WTC11 (cell line): ENCODE measurements around the gene STK32C. TPM values are rescaled to one million over a fixed set of nuclear protein-coding genes. Genes with fewer than 3 reads are reported as not detected.

ENCODE experiments used
- ATAC-seq: fragments of 200-7000 bp; cut with Tn5 transposase; 2 replicates; pipeline ENCODE4 v1.10.0; 2021; ENCODE audit warnings: mild to moderate bottlenecking, moderate library complexity
- CTCF ChIA-PET: fragments of 300-600 bp; sonication (Branson Sonifier 250); formaldehyde crosslinking; loops from one replicate; lab custom pipeline; 2021; ENCODE audit warnings: antibody characterized with exemption; lab: Charles Lee
- POLR2A ChIA-PET: fragments of 350-600 bp; sonication (Branson Sonifier 250); formaldehyde crosslinking; loops from one replicate; lab custom pipeline; 2021; ENCODE audit warnings: antibody characterized with exemption; lab: Charles Lee
- DNase-seq: peaks from one replicate; pipeline ENCODE4 v3.0.0; 2021; ENCODE audit warnings: low spot score
- H3K27ac Mint-ChIP-seq: 2 replicates; pipeline ENCODE4 v1.8.0; 2021; ENCODE audit warnings: mixed read lengths
- H3K27me3 Mint-ChIP-seq: 2 replicates; pipeline ENCODE4 v1.8.0; 2021; ENCODE audit warnings: low read depth, mild to moderate bottlenecking, moderate library complexity, mixed read lengths
- H3K36me3 Mint-ChIP-seq: 2 replicates; pipeline ENCODE4 v1.8.0; 2021; ENCODE audit warnings: mixed read lengths
- H3K4me1 Mint-ChIP-seq: 2 replicates; pipeline ENCODE4 v1.8.0; 2022; ENCODE audit warnings: mixed read lengths
- H3K4me3 Mint-ChIP-seq: 2 replicates; pipeline ENCODE4 v1.8.0; 2021; ENCODE audit warnings: mild to moderate bottlenecking, moderate library complexity, mixed read lengths
- H3K9me3 Mint-ChIP-seq: 2 replicates; pipeline ENCODE4 v1.8.0; 2021; ENCODE audit warnings: mixed read lengths
- ARID4B ChIP-seq: sonication (generic); formaldehyde crosslinking; IDR thresholded peaks from 2 replicates; pipeline ENCODE4 v1.8.0; 2023; ENCODE audit warnings: missing genetic modification reagents, mild to moderate bottlenecking, borderline replicate concordance
- ATF2 ChIP-seq: sonication (generic); formaldehyde crosslinking; IDR thresholded peaks from 2 replicates; pipeline ENCODE4 v1.8.1; 2022; ENCODE audit warnings: low read depth, missing genetic modification reagents, borderline replicate concordance
- E2F5 ChIP-seq: sonication (generic); formaldehyde crosslinking; IDR thresholded peaks from 2 replicates; pipeline ENCODE4 v1.8.1; 2022; ENCODE audit warnings: mild to moderate bottlenecking, moderate library complexity, missing genetic modification reagents
- EMX1 ChIP-seq: fragments of 250-450 bp; sonication (Bioruptor Pico); IDR thresholded peaks from 2 replicates; pipeline ENCODE4 v1.8.0; 2021; ENCODE audit warnings: mild to moderate bottlenecking
- ETV6 ChIP-seq: sonication (generic); formaldehyde crosslinking; IDR thresholded peaks from 2 replicates; pipeline ENCODE4 v1.8.1; 2022; ENCODE audit warnings: mild to moderate bottlenecking, missing genetic modification reagents
- FOXK1 ChIP-seq: sonication (generic); formaldehyde crosslinking; IDR thresholded peaks from 2 replicates; pipeline ENCODE4 v1.8.0; 2022; ENCODE audit warnings: mild to moderate bottlenecking, moderate library complexity, missing genetic modification reagents
- MAX ChIP-seq: sonication (generic); formaldehyde crosslinking; IDR thresholded peaks from 2 replicates; pipeline ENCODE4 v1.8.0; 2022; ENCODE audit warnings: mild to moderate bottlenecking, missing genetic modification reagents
- MXD4 ChIP-seq: fragments of 250-450 bp; sonication (Bioruptor Pico); IDR thresholded peaks from 2 replicates; pipeline ENCODE4 v1.8.0; 2021; ENCODE audit warnings: mild to moderate bottlenecking, moderate library complexity, borderline replicate concordance
- MYBL2 ChIP-seq: sonication (generic); formaldehyde crosslinking; IDR thresholded peaks from 2 replicates; pipeline ENCODE4 v1.8.1; 2023; ENCODE audit warnings: mild to moderate bottlenecking, moderate library complexity, missing genetic modification reagents
- NFE2L1 ChIP-seq: sonication (generic); formaldehyde crosslinking; IDR thresholded peaks from 2 replicates; pipeline ENCODE4 v1.8.1; 2023; ENCODE audit warnings: missing genetic modification reagents
- RELA ChIP-seq: sonication (generic); formaldehyde crosslinking; IDR thresholded peaks from 2 replicates; pipeline ENCODE4 v1.8.1; 2022; ENCODE audit warnings: missing genetic modification reagents, mild to moderate bottlenecking, borderline replicate concordance
- RORB ChIP-seq: fragments of 250-450 bp; sonication (Bioruptor Pico); IDR thresholded peaks from 2 replicates; pipeline ENCODE4 v1.9.0; 2021; ENCODE audit warnings: mild to moderate bottlenecking
- SOX15 ChIP-seq: fragments of 250-450 bp; sonication (Bioruptor Pico); IDR thresholded peaks from 2 replicates; pipeline ENCODE4 v1.9.0; 2021; ENCODE audit warnings: mild to moderate bottlenecking
- ZNF138 ChIP-seq: sonication (generic); formaldehyde crosslinking; conservative IDR thresholded peaks from 2 replicates; pipeline ENCODE4 v1.8.1; 2022; ENCODE audit warnings: mild to moderate bottlenecking, moderate library complexity, missing genetic modification reagents
- total RNA-seq: library from RNA; stranded (reverse); gene quantifications from 3 replicates; pipeline ENCODE4 v1.2.3, GENCODE V29; 2021
- TF ChIP-seq, protein P1 (sequence below): sonication (generic); formaldehyde crosslinking; IDR thresholded peaks from 2 replicates; pipeline ENCODE4 v1.8.0; 2022; ENCODE audit warnings: missing genetic modification reagents
- TF ChIP-seq, protein P2 (sequence below): fragments of 200-600 bp; IDR thresholded peaks from 2 replicates; pipeline ENCODE4 v1.8.0; 2022; ENCODE audit warnings: antibody characterized with exemption
- TF ChIP-seq, protein P3 (sequence below): sonication (generic); formaldehyde crosslinking; IDR thresholded peaks from 2 replicates; pipeline ENCODE4 v1.8.1; 2023; ENCODE audit warnings: mild to moderate bottlenecking, missing genetic modification reagents

Gene STK32C
- total RNA-seq, 1 experiment from 2014 or later = 20.7 TPM

DNA sequence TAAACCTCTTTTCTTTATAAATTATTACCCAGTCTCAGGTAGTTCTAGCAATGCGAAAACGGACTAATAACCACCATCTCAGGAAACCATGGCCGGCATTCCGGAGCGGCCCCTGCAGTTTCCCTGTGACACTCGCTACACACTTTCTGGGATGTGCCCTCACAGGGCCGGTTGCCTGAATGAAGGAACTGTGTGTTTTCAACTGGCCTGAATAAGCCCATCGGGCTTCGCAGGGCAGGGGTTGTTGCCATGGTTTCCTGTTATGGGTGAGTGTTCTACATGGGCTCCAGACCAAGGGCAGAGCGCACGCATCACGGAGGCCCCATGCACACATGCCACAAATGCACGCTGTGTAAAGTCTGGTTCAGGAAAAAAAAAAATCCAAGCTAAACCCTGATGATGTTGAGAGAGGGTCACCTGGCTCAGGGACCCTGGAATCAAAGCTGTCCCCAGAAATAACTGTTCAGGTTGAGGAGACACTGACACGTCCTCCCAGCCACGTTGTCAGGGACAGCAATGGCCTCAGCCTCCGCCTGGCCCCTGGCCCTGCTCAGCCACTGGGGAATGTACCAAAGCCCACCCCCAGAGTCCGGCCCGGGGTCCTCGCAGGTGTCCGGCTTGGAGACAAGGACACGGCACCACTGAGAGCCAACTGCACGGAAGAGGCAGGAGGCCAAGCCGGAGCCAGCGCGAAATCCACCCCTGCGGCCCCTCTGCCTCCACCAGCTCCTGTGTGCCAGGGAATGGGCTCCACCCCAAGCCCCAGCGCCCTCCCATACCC lies 47.9 kb downstream of the STK32C start:
- ATAC-seq = no peak
- H3K4me3 Mint-ChIP-seq = no peak overlapping the region
- TF ChIP-seq MYBL2 (CRISPR knock-in tag) = no peak
- TF ChIP-seq, protein P1, sequence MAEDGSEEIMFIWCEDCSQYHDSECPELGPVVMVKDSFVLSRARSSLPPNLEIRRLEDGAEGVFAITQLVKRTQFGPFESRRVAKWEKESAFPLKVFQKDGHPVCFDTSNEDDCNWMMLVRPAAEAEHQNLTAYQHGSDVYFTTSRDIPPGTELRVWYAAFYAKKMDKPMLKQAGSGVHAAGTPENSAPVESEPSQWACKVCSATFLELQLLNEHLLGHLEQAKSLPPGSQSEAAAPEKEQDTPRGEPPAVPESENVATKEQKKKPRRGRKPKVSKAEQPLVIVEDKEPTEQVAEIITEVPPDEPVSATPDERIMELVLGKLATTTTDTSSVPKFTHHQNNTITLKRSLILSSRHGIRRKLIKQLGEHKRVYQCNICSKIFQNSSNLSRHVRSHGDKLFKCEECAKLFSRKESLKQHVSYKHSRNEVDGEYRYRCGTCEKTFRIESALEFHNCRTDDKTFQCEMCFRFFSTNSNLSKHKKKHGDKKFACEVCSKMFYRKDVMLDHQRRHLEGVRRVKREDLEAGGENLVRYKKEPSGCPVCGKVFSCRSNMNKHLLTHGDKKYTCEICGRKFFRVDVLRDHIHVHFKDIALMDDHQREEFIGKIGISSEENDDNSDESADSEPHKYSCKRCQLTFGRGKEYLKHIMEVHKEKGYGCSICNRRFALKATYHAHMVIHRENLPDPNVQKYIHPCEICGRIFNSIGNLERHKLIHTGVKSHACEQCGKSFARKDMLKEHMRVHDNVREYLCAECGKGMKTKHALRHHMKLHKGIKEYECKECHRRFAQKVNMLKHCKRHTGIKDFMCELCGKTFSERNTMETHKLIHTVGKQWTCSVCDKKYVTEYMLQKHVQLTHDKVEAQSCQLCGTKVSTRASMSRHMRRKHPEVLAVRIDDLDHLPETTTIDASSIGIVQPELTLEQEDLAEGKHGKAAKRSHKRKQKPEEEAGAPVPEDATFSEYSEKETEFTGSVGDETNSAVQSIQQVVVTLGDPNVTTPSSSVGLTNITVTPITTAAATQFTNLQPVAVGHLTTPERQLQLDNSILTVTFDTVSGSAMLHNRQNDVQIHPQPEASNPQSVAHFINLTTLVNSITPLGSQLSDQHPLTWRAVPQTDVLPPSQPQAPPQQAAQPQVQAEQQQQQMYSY = no peak
- TF ChIP-seq, all 79 proteins: peak for 0
- Mint-ChIP-seq H3K9me3 (no peaks in the 10 kb centered on the region), H3K4me1 (no peaks in the 10 kb centered on the region), H3K27me3 (no peaks in the 10 kb centered on the region), H3K27ac (no peak overlapping the region), H3K36me3 (no peaks in the 10 kb centered on the region)
- DNase-seq = no peak
- POLR2A ChIA-PET = no interaction called here
- CTCF ChIA-PET = no interaction called here

- no peaks in the 10 kb centered on the region for H3K36me3 Mint-ChIP-seq
- H3K27me3 Mint-ChIP-seq = no peaks in the 10 kb centered on the region
- no peak overlapping the region for H3K27ac Mint-ChIP-seq
- H3K4me3 Mint-ChIP-seq = no peak overlapping the region
- CTCF ChIA-PET = no interaction called here
- H3K4me1 Mint-ChIP-seq = no peaks in the 10 kb centered on the region
- DNase-seq (no peak), ATAC-seq (no peak)
- POLR2A ChIA-PET = no interaction called here
- no peak for TF ChIP-seq SOX15 (CRISPR knock-in tag)
- no peaks in the 10 kb centered on the region for H3K9me3 Mint-ChIP-seq
Observed at GRCh38 chr10:132258423-132258822, 49.3 kb downstream of the STK32C start.

DNA sequence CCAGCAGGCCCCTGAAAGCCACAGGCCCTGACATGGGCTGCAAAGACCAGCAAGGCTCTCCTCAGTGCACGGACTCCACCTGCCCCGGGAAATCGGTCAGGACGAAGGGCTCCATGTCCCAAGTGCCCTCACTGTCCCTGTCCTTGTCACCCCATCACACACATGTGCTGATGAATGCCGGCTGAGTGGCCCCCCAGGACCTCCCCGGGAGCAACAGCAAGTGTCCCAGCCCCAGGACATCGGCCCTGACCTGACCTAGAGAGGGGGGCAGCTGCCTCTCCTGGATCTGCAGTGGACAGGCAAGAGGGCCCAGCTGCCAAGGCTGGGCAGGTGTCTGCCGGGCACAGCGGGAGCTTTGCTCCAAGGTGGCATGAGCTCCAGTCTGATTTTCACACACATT lies 49.8 kb downstream of the STK32C start:
- no peak for ATAC-seq
- peaks cover 3% of the 10 kb centered on the region for H3K4me1 Mint-ChIP-seq
- H3K36me3 Mint-ChIP-seq = no peaks in the 10 kb centered on the region
- H3K27me3 Mint-ChIP-seq = no peaks in the 10 kb centered on the region
- no peak overlapping the region for H3K27ac Mint-ChIP-seq
- POLR2A ChIA-PET = no interaction called here
- H3K9me3 Mint-ChIP-seq = no peaks in the 10 kb centered on the region
- CTCF ChIA-PET = no interaction called here
- no peak overlapping the region for H3K4me3 Mint-ChIP-seq
- no peak for DNase-seq
- TF ChIP-seq, protein P2, sequence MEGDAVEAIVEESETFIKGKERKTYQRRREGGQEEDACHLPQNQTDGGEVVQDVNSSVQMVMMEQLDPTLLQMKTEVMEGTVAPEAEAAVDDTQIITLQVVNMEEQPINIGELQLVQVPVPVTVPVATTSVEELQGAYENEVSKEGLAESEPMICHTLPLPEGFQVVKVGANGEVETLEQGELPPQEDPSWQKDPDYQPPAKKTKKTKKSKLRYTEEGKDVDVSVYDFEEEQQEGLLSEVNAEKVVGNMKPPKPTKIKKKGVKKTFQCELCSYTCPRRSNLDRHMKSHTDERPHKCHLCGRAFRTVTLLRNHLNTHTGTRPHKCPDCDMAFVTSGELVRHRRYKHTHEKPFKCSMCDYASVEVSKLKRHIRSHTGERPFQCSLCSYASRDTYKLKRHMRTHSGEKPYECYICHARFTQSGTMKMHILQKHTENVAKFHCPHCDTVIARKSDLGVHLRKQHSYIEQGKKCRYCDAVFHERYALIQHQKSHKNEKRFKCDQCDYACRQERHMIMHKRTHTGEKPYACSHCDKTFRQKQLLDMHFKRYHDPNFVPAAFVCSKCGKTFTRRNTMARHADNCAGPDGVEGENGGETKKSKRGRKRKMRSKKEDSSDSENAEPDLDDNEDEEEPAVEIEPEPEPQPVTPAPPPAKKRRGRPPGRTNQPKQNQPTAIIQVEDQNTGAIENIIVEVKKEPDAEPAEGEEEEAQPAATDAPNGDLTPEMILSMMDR = no peak
- TF ChIP-seq MAX (CRISPR knock-in tag) (no peak), E2F5 (no peak), NFE2L1 (no peak), RELA (CRISPR knock-in tag) (no peak), EMX1 (CRISPR knock-in tag) (no peak), ETV6 (no peak), RORB (no peak), ZNF138 (no peak), MXD4 (no peak), FOXK1 (CRISPR knock-in tag) (no peak), ARID4B (CRISPR knock-in tag) (no peak), ATF2 (CRISPR knock-in tag) (no peak)
- TF ChIP-seq, protein P3, sequence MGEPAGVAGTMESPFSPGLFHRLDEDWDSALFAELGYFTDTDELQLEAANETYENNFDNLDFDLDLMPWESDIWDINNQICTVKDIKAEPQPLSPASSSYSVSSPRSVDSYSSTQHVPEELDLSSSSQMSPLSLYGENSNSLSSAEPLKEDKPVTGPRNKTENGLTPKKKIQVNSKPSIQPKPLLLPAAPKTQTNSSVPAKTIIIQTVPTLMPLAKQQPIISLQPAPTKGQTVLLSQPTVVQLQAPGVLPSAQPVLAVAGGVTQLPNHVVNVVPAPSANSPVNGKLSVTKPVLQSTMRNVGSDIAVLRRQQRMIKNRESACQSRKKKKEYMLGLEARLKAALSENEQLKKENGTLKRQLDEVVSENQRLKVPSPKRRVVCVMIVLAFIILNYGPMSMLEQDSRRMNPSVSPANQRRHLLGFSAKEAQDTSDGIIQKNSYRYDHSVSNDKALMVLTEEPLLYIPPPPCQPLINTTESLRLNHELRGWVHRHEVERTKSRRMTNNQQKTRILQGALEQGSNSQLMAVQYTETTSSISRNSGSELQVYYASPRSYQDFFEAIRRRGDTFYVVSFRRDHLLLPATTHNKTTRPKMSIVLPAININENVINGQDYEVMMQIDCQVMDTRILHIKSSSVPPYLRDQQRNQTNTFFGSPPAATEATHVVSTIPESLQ (CRISPR knock-in tag) = no peak
